ENCODE results near the gene ESR1. TPM values are rescaled to one million over a fixed set of nuclear protein-coding genes. Genes with fewer than 3 reads are reported as not detected.

Gene ESR1
- polyA plus RNA-seq, 1 donor, result 0.63 TPM

GRCh38 chr6:152046118-152046517, 238.6 kb downstream of the ESR1 start:
- no peak overlapping the region for H3K4me3 ChIP-seq (ENCODE audit: low read length)
- H3K4me1 ChIP-seq (ENCODE audit: control insufficient read depth, insufficient read depth, low read length), result no peaks in the 10 kb centered on the region
- H3K36me3 ChIP-seq (ENCODE audit: control insufficient read depth, insufficient read depth, low read length), result no peaks in the 10 kb centered on the region
- H3K27ac ChIP-seq (ENCODE audit: low read length), result no peak overlapping the region
- no peaks in the 10 kb centered on the region for H3K9me3 ChIP-seq (ENCODE audit: control insufficient read depth, low read depth, low read length)
- no peak for DNase-seq
- no peaks in the 10 kb centered on the region for H3K27me3 ChIP-seq (ENCODE audit: control insufficient read depth, insufficient read depth, low read length)
- no CpG with 5 or more reads among the region's 2 CpGs for WGBS (ENCODE audit: insufficient coverage, low lambda C conversion rate)

- no peaks in the 10 kb centered on the region for H3K9me3 ChIP-seq (ENCODE audit: control insufficient read depth, low read depth, low read length)
- no peak for DNase-seq
- H3K27ac ChIP-seq (ENCODE audit: low read length), result no peak overlapping the region
Measured at GRCh38 chr6:152048921-152049320, 241.4 kb downstream of the ESR1 start.

GRCh38 chr6:152049502-152049901, 242.0 kb downstream of the ESR1 start:
- no peak overlapping the region for H3K4me3 ChIP-seq (ENCODE audit: low read length)
- H3K36me3 ChIP-seq (ENCODE audit: control insufficient read depth, insufficient read depth, low read length), result no peaks in the 10 kb centered on the region
- no peaks in the 10 kb centered on the region for H3K27me3 ChIP-seq (ENCODE audit: control insufficient read depth, insufficient read depth, low read length)
- WGBS (ENCODE audit: insufficient coverage, low lambda C conversion rate), result no CpG with 5 or more reads among the region's 3 CpGs
- no peak for DNase-seq
- no peak overlapping the region for H3K27ac ChIP-seq (ENCODE audit: low read length)
- H3K4me1 ChIP-seq (ENCODE audit: control insufficient read depth, insufficient read depth, low read length), result no peaks in the 10 kb centered on the region
- H3K9me3 ChIP-seq (ENCODE audit: control insufficient read depth, low read depth, low read length), result no peaks in the 10 kb centered on the region

More at GRCh38 chr6:152048921-152049320, 241.4 kb downstream of the ESR1 start:
- Histone ChIP-seq H3K4me3 (ENCODE audit: low read length) (no peak overlapping the region), H3K27me3 (ENCODE audit: control insufficient read depth, insufficient read depth, low read length) (no peaks in the 10 kb centered on the region), H3K4me1 (ENCODE audit: control insufficient read depth, insufficient read depth, low read length) (no peaks in the 10 kb centered on the region), H3K36me3 (ENCODE audit: control insufficient read depth, insufficient read depth, low read length) (no peaks in the 10 kb centered on the region)

- no peaks in the 10 kb centered on the region for H3K9me3 ChIP-seq (ENCODE audit: control insufficient read depth, low read depth, low read length)
- 92% methylated on average over 2 of the region's 4 CpGs for WGBS (ENCODE audit: insufficient coverage, low lambda C conversion rate)
- no peak overlapping the region for H3K27ac ChIP-seq (ENCODE audit: low read length)
- H3K4me3 ChIP-seq (ENCODE audit: low read length), result no peak overlapping the region
- DNase-seq, result no peak
- H3K27me3 ChIP-seq (ENCODE audit: control insufficient read depth, insufficient read depth, low read length), result no peaks in the 10 kb centered on the region
- H3K36me3 ChIP-seq (ENCODE audit: control insufficient read depth, insufficient read depth, low read length), result no peaks in the 10 kb centered on the region
- H3K4me1 ChIP-seq (ENCODE audit: control insufficient read depth, insufficient read depth, low read length), result no peaks in the 10 kb centered on the region
Measured at GRCh38 chr6:152050451-152051195, 243.1 kb downstream of the ESR1 start.

- no peaks in the 10 kb centered on the region for H3K9me3 ChIP-seq (ENCODE audit: control insufficient read depth, low read depth, low read length)
- H3K4me3 ChIP-seq (ENCODE audit: low read length), result no peak overlapping the region
- H3K27ac ChIP-seq (ENCODE audit: low read length), result no peak overlapping the region
- H3K4me1 ChIP-seq (ENCODE audit: control insufficient read depth, insufficient read depth, low read length), result no peaks in the 10 kb centered on the region
- no peaks in the 10 kb centered on the region for H3K36me3 ChIP-seq (ENCODE audit: control insufficient read depth, insufficient read depth, low read length)
- no CpG with 5 or more reads among the region's 6 CpGs for WGBS (ENCODE audit: insufficient coverage, low lambda C conversion rate)
- no peaks in the 10 kb centered on the region for H3K27me3 ChIP-seq (ENCODE audit: control insufficient read depth, insufficient read depth, low read length)
- DNase-seq, result no peak
Measured at GRCh38 chr6:152052061-152052460, 244.6 kb downstream of the ESR1 start.

- no peaks in the 10 kb centered on the region for H3K27me3 ChIP-seq (ENCODE audit: control insufficient read depth, insufficient read depth, low read length)
- H3K27ac ChIP-seq (ENCODE audit: low read length), result no peak overlapping the region
- no peaks in the 10 kb centered on the region for H3K9me3 ChIP-seq (ENCODE audit: control insufficient read depth, low read depth, low read length)
- H3K36me3 ChIP-seq (ENCODE audit: control insufficient read depth, insufficient read depth, low read length), result no peaks in the 10 kb centered on the region
- no peaks in the 10 kb centered on the region for H3K4me1 ChIP-seq (ENCODE audit: control insufficient read depth, insufficient read depth, low read length)
- H3K4me3 ChIP-seq (ENCODE audit: low read length), result no peak overlapping the region
- WGBS (ENCODE audit: insufficient coverage, low lambda C conversion rate), result no CpG with 5 or more reads among the region's 1 CpG
- no peak for DNase-seq
Measured at GRCh38 chr6:152053332-152053731, 245.8 kb downstream of the ESR1 start.

- H3K27me3 ChIP-seq (ENCODE audit: control insufficient read depth, insufficient read depth, low read length), result no peaks in the 10 kb centered on the region
- 41% methylated on average over 2 of the region's 7 CpGs for WGBS (ENCODE audit: insufficient coverage, low lambda C conversion rate)
- H3K9me3 ChIP-seq (ENCODE audit: control insufficient read depth, low read depth, low read length), result no peaks in the 10 kb centered on the region
- H3K36me3 ChIP-seq (ENCODE audit: control insufficient read depth, insufficient read depth, low read length), result no peaks in the 10 kb centered on the region
- no peak for DNase-seq
- no peaks in the 10 kb centered on the region for H3K4me1 ChIP-seq (ENCODE audit: control insufficient read depth, insufficient read depth, low read length)
- H3K4me3 ChIP-seq (ENCODE audit: low read length), result no peak overlapping the region
- H3K27ac ChIP-seq (ENCODE audit: low read length), result no peak overlapping the region
Measured at GRCh38 chr6:152054441-152054840, 247.0 kb downstream of the ESR1 start.

- H3K9me3 ChIP-seq (ENCODE audit: control insufficient read depth, low read depth, low read length), result no peaks in the 10 kb centered on the region
- H3K27me3 ChIP-seq (ENCODE audit: control insufficient read depth, insufficient read depth, low read length), result no peaks in the 10 kb centered on the region
- H3K36me3 ChIP-seq (ENCODE audit: control insufficient read depth, insufficient read depth, low read length), result no peaks in the 10 kb centered on the region
- no peak for DNase-seq
- H3K4me1 ChIP-seq (ENCODE audit: control insufficient read depth, insufficient read depth, low read length), result no peaks in the 10 kb centered on the region
- no peak overlapping the region for H3K4me3 ChIP-seq (ENCODE audit: low read length)
- 78% methylated on average over 3 of the region's 4 CpGs for WGBS (ENCODE audit: insufficient coverage, low lambda C conversion rate)
- H3K27ac ChIP-seq (ENCODE audit: low read length), result no peak overlapping the region
Measured at GRCh38 chr6:152055517-152055916, 248.0 kb downstream of the ESR1 start.

- Histone ChIP-seq H3K4me3 (ENCODE audit: low read length) (no peak overlapping the region), H3K27me3 (ENCODE audit: control insufficient read depth, insufficient read depth, low read length) (no peaks in the 10 kb centered on the region), H3K27ac (ENCODE audit: low read length) (no peak overlapping the region), H3K4me1 (ENCODE audit: control insufficient read depth, insufficient read depth, low read length) (no peaks in the 10 kb centered on the region), H3K36me3 (ENCODE audit: control insufficient read depth, insufficient read depth, low read length) (no peaks in the 10 kb centered on the region), H3K9me3 (ENCODE audit: control insufficient read depth, low read depth, low read length) (no peaks in the 10 kb centered on the region)
- no peak for DNase-seq
- WGBS (ENCODE audit: insufficient coverage, low lambda C conversion rate), result 34% methylated on average over 3 of the region's 6 CpGs
Measured at GRCh38 chr6:152057832-152058498, 250.5 kb downstream of the ESR1 start.

GRCh38 chr6:152059909-152060308, 252.4 kb downstream of the ESR1 start:
- H3K4me3 ChIP-seq (ENCODE audit: low read length), result no peak overlapping the region
- H3K4me1 ChIP-seq (ENCODE audit: control insufficient read depth, insufficient read depth, low read length), result no peaks in the 10 kb centered on the region
- no peak overlapping the region for H3K27ac ChIP-seq (ENCODE audit: low read length)
- no peaks in the 10 kb centered on the region for H3K36me3 ChIP-seq (ENCODE audit: control insufficient read depth, insufficient read depth, low read length)
- 100% methylated on average over 1 of the region's 2 CpGs for WGBS (ENCODE audit: insufficient coverage, low lambda C conversion rate)
- H3K9me3 ChIP-seq (ENCODE audit: control insufficient read depth, low read depth, low read length), result no peaks in the 10 kb centered on the region
- no peak for DNase-seq
- no peaks in the 10 kb centered on the region for H3K27me3 ChIP-seq (ENCODE audit: control insufficient read depth, insufficient read depth, low read length)

- DNase-seq, result no peak
- Histone ChIP-seq H3K27me3 (ENCODE audit: control insufficient read depth, insufficient read depth, low read length) (no peaks in the 10 kb centered on the region), H3K36me3 (ENCODE audit: control insufficient read depth, insufficient read depth, low read length) (no peaks in the 10 kb centered on the region), H3K4me3 (ENCODE audit: low read length) (no peak overlapping the region), H3K4me1 (ENCODE audit: control insufficient read depth, insufficient read depth, low read length) (no peaks in the 10 kb centered on the region), H3K9me3 (ENCODE audit: control insufficient read depth, low read depth, low read length) (no peaks in the 10 kb centered on the region), H3K27ac (ENCODE audit: low read length) (no peak overlapping the region)
- WGBS (ENCODE audit: insufficient coverage, low lambda C conversion rate), result 83% methylated on average over 1 of the region's 5 CpGs
Measured at GRCh38 chr6:152062476-152062875, 255.0 kb downstream of the ESR1 start.
